SH-SY5Y (cell line): ENCODE data around the gene KIF5A.

ENCODE experiments used
- GATA2 ChIP-seq: IDR thresholded peaks from 2 replicates; pipeline ENCODE4 v1.6.1; 2011; ENCODE audit warnings: mild to moderate bottlenecking, low read depth, low read length
- GATA3 ChIP-seq: IDR thresholded peaks from 2 replicates; pipeline ENCODE4 v1.6.1; 2011; ENCODE audit warnings: low read depth, mild to moderate bottlenecking, low read length, moderate library complexity

The KIF5A gene

DNA sequence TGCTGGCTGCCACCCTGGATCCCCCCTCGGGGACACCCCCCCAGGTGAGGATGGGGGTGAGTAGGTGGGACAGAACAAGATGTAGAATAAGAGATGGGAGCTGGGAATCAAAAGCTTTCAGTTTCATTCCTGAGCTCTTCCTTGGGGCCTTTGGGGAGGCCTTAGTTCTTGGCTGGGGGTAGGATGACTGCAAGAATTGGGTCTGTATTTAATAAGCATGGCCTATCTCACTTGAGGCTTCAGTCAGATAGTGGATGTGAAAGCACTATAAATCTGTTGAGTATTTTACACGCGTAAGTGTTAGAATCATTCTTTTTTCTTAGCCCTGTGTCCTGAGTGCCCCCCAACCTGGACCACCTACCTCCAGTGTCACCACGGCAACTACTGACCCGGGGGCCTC lies 22.7 kb upstream of the KIF5A start:
- TF ChIP-seq GATA2 (no peak), GATA3 (no peak)

GRCh38 chr12:57528176-57528575 lies 21.7 kb upstream of the KIF5A start:
- no peak for TF ChIP-seq GATA3

GRCh38 chr12:57528831-57529555 lies 20.9 kb upstream of the KIF5A start:
- TF ChIP-seq GATA3 (no peak), GATA2 (no peak)

GRCh38 chr12:57529831-57530230 lies 20.0 kb upstream of the KIF5A start:
- no peak for TF ChIP-seq GATA2
- TF ChIP-seq GATA3 = no peak

DNA sequence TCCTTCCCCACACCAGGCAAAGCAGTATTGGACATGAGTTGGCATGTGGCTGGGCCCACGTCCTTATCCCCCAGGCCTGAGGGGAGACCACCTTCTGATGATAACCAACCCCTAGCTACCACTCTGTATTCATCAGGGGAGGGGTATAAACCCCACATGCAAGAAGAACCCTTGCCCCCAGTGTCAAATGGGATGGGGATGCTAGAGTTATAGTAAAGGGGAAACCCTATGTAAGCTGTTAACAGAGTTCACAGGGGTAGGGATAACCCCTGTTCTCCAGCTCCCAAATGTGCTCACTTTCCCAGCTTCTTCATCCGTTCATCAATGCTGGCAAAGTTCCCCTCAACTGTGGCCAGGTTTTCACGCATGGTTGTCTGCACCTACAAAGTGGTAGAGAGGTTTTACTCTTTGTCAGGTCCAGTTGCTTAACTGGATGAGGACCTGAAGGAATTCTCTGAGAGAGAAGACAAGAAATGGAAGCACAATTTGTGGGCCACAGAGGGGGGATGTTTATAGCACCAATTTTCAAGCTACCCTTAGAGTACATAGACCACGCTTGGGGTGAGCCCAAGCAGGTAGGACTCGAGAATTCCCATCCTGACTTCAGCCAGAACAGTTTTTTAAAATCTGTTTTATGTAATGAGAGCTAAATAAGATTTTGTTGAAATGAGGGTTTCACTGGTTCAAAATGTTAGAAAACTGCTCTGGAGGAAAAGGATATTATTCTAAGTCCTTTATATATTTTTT lies 19.3 kb upstream of the KIF5A start:
- no peak for TF ChIP-seq GATA2
- no peak for TF ChIP-seq GATA3

DNA sequence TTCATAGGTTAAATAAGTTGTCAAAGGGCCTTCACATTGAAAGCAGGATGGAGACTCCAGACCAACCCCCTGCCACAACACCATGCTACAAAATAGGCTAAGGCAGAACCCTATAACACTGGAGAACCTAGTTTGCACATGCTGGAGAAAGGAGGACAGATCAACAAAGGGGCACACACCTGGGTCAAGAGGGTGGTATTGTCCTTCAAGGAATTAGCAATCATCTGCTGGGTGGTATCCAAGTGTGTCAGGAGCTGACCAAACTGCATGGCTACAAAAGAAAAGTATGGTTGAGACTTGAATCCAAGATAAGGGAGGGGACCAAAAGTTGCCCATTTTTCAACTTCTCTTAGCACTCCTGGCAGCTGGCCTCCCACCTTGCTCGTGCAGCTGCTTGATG lies 18.0 kb upstream of the KIF5A start:
- no peak for TF ChIP-seq GATA2
- no peak for TF ChIP-seq GATA3

- no peak for TF ChIP-seq GATA2
Observed at GRCh38 chr12:57533108-57533507, 16.7 kb upstream of the KIF5A start.

- TF ChIP-seq GATA3 (no peak), GATA2 (no peak)
Observed at GRCh38 chr12:57534250-57534649, 15.6 kb upstream of the KIF5A start.

DNA sequence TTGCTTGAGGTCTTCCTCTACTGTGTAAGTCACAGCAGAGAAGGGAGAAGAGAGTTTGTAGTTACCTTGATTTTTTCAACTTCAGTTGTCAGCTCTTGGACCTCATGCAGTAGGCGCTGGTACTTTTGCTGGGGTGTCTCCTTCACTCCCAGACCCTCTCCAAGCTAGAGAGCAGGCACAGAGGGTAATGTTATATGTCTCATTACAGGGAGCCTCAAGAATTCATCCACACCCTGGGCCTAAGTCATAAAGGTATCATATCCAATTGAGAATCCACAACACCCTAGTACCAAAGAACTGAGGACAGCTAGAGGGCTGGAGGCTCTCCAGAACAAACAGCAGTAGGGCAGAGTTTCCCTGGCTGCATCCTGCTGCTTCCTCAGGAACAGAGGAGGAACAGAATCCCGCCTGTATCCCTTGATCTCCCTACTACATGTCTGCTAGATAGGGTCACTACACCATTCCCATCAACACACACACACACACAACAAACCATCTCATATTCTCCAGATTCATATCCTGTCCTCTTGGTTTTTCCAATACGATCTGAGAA lies 14.8 kb upstream of the KIF5A start:
- TF ChIP-seq GATA2 (no peak), GATA3 (no peak)

GRCh38 chr12:57535764-57536596 lies 13.9 kb upstream of the KIF5A start:
- TF ChIP-seq GATA2 (no peak), GATA3 (no peak)

- no peak for TF ChIP-seq GATA3
- no peak for TF ChIP-seq GATA2
Observed at GRCh38 chr12:57536597-57536942, 13.3 kb upstream of the KIF5A start.

GRCh38 chr12:57539134-57539768 lies 10.6 kb upstream of the KIF5A start:
- TF ChIP-seq GATA3 (no peak), GATA2 (no peak)

DNA sequence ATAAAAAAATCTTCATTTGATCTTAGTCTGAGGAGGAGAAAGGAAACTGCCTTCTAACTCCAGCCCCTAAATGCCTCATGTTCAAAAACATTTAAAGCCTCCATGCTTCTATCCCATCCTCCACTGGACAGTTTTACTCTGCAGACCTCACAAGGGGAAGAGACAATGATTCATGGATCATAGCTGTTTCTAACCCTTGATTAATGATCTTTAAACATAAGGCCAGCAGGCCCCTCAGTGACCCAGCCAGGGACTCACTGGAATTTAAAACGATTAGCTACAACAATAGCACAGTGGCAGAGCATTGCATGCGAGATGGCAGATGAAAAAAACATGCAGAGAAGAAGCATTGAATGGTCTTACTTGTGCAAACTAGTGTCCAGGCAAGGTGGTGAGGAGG lies 8.8 kb upstream of the KIF5A start:
- TF ChIP-seq GATA2 (no peak), GATA3 (no peak)

DNA sequence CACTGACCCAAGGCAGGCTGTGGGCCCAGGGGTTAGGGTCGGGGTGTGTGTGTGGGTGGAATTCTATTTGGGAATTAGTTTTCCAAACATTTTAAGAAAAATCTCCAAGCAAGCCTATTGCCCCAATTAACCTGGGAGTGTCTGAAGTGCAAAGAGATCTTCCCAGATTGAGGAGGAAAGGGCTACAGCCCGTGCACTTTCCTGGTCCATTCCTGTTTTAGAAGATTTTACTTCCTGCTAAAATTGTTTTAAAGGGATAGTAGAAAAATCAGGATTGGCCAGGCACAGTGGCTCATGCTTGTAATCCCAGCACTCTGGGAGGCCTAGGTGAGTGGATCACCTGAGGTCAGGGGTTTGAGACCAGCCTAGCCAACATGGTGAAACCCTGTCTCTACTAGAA lies 8.1 kb upstream of the KIF5A start:
- TF ChIP-seq GATA2 (no peak), GATA3 (no peak)

- TF ChIP-seq GATA3 (no peak), GATA2 (no peak)
Observed at GRCh38 chr12:57543581-57543980, 6.3 kb upstream of the KIF5A start.
